ENCODE measurements around the gene SPON2. TPM values are rescaled to one million over a fixed set of nuclear protein-coding genes. Genes with fewer than 3 reads are reported as not detected.

The SPON2 gene
- total RNA-seq, 5 donors from 2014 or later (not counting 1 experiment from before 2014, with no cell fraction given), result 13.6 to 39.8 (median 18.9) TPM

GRCh38 chr4:1179976-1180375 is 7.6 kb upstream of the SPON2 start:
- H3K27me3 Mint-ChIP-seq, result no peaks in the 10 kb centered on the region
- Histone ChIP-seq H3K27me3 (replicated peaks in 1 of 2; ENCODE audit: control insufficient read depth in 2 of 2, extremely low read depth in 1 of 2, insufficient read depth in 2 of 2, low read length in 1 of 2) (peaks cover 0 to 8% of the 10 kb centered on the region in 2 experiments), H3K9me3 (peaks cover 5% of the 10 kb centered on the region), H3K27ac (ENCODE audit: low read length) (no peak overlapping the region), H3K4me1 (ENCODE audit: control insufficient read depth in 1 of 2, extremely low read depth in 1 of 2, insufficient read depth in 2 of 2, low read length in 2 of 2) (peaks cover 0 to 43% of the 10 kb centered on the region in 2 experiments), H3K4me3 (ENCODE audit: control insufficient read depth in 1 of 2, extremely low read depth in 1 of 2, low read length in 1 of 2) (no peak overlapping the region), H3K36me3 (ENCODE audit: control insufficient read depth in 2 of 2, extremely low read depth in 1 of 2, insufficient read depth in 1 of 2, low read length in 1 of 2) (no peaks in the 10 kb centered on the region)
- H3K27ac Mint-ChIP-seq, result no peak overlapping the region
- ATAC-seq (replicated peaks in 1 of 4), result no peak
- no peak overlapping the region for H3K4me3 Mint-ChIP-seq
- POLR2A ChIA-PET, result no interaction called here
- no CpG with 5 or more reads among the region's 1 CpG for WGBS (ENCODE audit: insufficient coverage)
- DNase-seq, result no peak
- CTCF ChIA-PET, result interaction anchor here (0.6 to 1.3 kb wide), 4 partner anchors 12 to 570 kb away, joined by 3 to 8 read pairs (median 3); no protein-coding TSS in a partner anchor
- peaks cover 2 to 23% (median 9%) of the 10 kb centered on the region in 3 donors for H3K9me3 Mint-ChIP-seq
- peaks cover 10 to 22% (median 11%) of the 10 kb centered on the region in 3 donors for H3K4me1 Mint-ChIP-seq
- H3K36me3 Mint-ChIP-seq, result peaks cover 19% of the 10 kb centered on the region

GRCh38 chr4:1179089-1179441 is 6.7 kb upstream of the SPON2 start:
- Mint-ChIP-seq H3K36me3 (peaks cover 19% of the 10 kb centered on the region), H3K9me3 (peaks cover 2 to 23% (median 9%) of the 10 kb centered on the region in 3 donors), H3K27me3 (no peaks in the 10 kb centered on the region), H3K4me3 (no peak overlapping the region), H3K4me1 (peaks cover 6 to 18% (median 7%) of the 10 kb centered on the region in 3 donors), H3K27ac (no peak overlapping the region)
- Histone ChIP-seq H3K27ac (ENCODE audit: low read length) (no peak overlapping the region), H3K36me3 (ENCODE audit: control insufficient read depth in 2 of 2, extremely low read depth in 1 of 2, insufficient read depth in 1 of 2, low read length in 1 of 2) (no peaks in the 10 kb centered on the region), H3K4me1 (ENCODE audit: control insufficient read depth in 1 of 2, extremely low read depth in 1 of 2, insufficient read depth in 2 of 2, low read length in 2 of 2) (peaks cover 0 to 36% of the 10 kb centered on the region in 2 experiments), H3K9me3 (peaks cover 5% of the 10 kb centered on the region), H3K4me3 (ENCODE audit: control insufficient read depth in 1 of 2, extremely low read depth in 1 of 2, low read length in 1 of 2) (no peak overlapping the region), H3K27me3 (replicated peaks in 1 of 2; ENCODE audit: control insufficient read depth in 2 of 2, extremely low read depth in 1 of 2, insufficient read depth in 2 of 2, low read length in 1 of 2) (peaks cover 0 to 11% of the 10 kb centered on the region in 2 experiments)
- 93% methylated on average over 7 of the region's 7 CpGs for WGBS (ENCODE audit: insufficient coverage)
- ATAC-seq (replicated peaks in 1 of 4), result no peak
- CTCF ChIA-PET, result interaction anchor here in 1 of 2 donors (1.3 kb wide), 1 partner anchor 11 kb away, joined by 3 read pairs; no protein-coding TSS in a partner anchor
- POLR2A ChIA-PET, result no interaction called here
- DNase-seq, result no peak

- H3K9me3 Mint-ChIP-seq, result peaks cover 2 to 23% (median 9%) of the 10 kb centered on the region in 3 donors
- no peak for DNase-seq
- H3K4me1 Mint-ChIP-seq, result peaks cover 4 to 18% (median 6%) of the 10 kb centered on the region in 3 donors
- peaks cover 5% of the 10 kb centered on the region for H3K9me3 ChIP-seq
- peaks cover 19% of the 10 kb centered on the region for H3K36me3 Mint-ChIP-seq
- no peak overlapping the region for H3K4me3 ChIP-seq (ENCODE audit: control insufficient read depth in 1 of 2, extremely low read depth in 1 of 2, low read length in 1 of 2)
- H3K27me3 Mint-ChIP-seq, result peaks cover 0 to 4% of the 10 kb centered on the region in 2 donors
- H3K27ac ChIP-seq (ENCODE audit: low read length), result no peak overlapping the region
- 85% methylated on average over 7 of the region's 11 CpGs for WGBS (ENCODE audit: insufficient coverage)
- ChIA-PET CTCF (interaction anchor here in 1 of 2 donors (1.3 kb wide), 1 partner anchor 11 kb away, joined by 3 read pairs; no protein-coding TSS in a partner anchor), POLR2A (no interaction called here)
- H3K4me3 Mint-ChIP-seq, result no peak overlapping the region
- H3K27ac Mint-ChIP-seq, result no peak overlapping the region
- no peaks in the 10 kb centered on the region for H3K36me3 ChIP-seq (ENCODE audit: control insufficient read depth in 2 of 2, extremely low read depth in 1 of 2, insufficient read depth in 1 of 2, low read length in 1 of 2)
- ATAC-seq (replicated peaks in 1 of 4), result no peak
- peaks cover 0 to 15% of the 10 kb centered on the region in 2 experiments for H3K27me3 ChIP-seq (replicated peaks in 1 of 2; ENCODE audit: control insufficient read depth in 2 of 2, extremely low read depth in 1 of 2, insufficient read depth in 2 of 2, low read length in 1 of 2)
- H3K4me1 ChIP-seq (ENCODE audit: control insufficient read depth in 1 of 2, extremely low read depth in 1 of 2, insufficient read depth in 2 of 2, low read length in 2 of 2), result peaks cover 0 to 33% of the 10 kb centered on the region in 2 experiments
Measured at GRCh38 chr4:1178300-1179088, 6.1 kb upstream of the SPON2 start.

GRCh38 chr4:1177274-1178141 is 5.1 kb upstream of the SPON2 start:
- H3K9me3 ChIP-seq, result peaks cover 4% of the 10 kb centered on the region
- Mint-ChIP-seq H3K4me1 (peaks cover 0 to 18% (median 8%) of the 10 kb centered on the region in 3 donors), H3K36me3 (peaks cover 17% of the 10 kb centered on the region), H3K4me3 (no peak overlapping the region), H3K27me3 (peaks cover 0 to 10% of the 10 kb centered on the region in 2 donors), H3K9me3 (peaks cover 2 to 22% (median 9%) of the 10 kb centered on the region in 3 donors), H3K27ac (no peak overlapping the region)
- H3K27ac ChIP-seq (ENCODE audit: low read length), result no peak overlapping the region
- WGBS (ENCODE audit: insufficient coverage), result 66% methylated on average over 23 of the region's 28 CpGs
- peaks cover 0 to 40% of the 10 kb centered on the region in 2 experiments for H3K4me1 ChIP-seq (ENCODE audit: control insufficient read depth in 1 of 2, extremely low read depth in 1 of 2, insufficient read depth in 2 of 2, low read length in 2 of 2)
- ATAC-seq (replicated peaks in 1 of 4) (peak in 3 of 4 experiments; percentile 26 to 66 (median 43)), DNase-seq (peak in 28 of 35 experiments; percentile 34 to 77 (median 52))
- H3K27me3 ChIP-seq (replicated peaks in 1 of 2; ENCODE audit: control insufficient read depth in 2 of 2, extremely low read depth in 1 of 2, insufficient read depth in 2 of 2, low read length in 1 of 2), result peaks cover 0 to 24% of the 10 kb centered on the region in 2 experiments
- no peaks in the 10 kb centered on the region for H3K36me3 ChIP-seq (ENCODE audit: control insufficient read depth in 2 of 2, extremely low read depth in 1 of 2, insufficient read depth in 1 of 2, low read length in 1 of 2)
- ChIA-PET POLR2A (interaction anchor here in 1 of 2 donors (0.5 to 0.6 kb wide), 2 partner anchors 22 to 25 kb away, joined by 3 to 6 read pairs; no protein-coding TSS in a partner anchor), CTCF (no interaction called here)
- H3K4me3 ChIP-seq (ENCODE audit: control insufficient read depth in 1 of 2, extremely low read depth in 1 of 2, low read length in 1 of 2), result peak overlapping the region in 1 of 2 donors; percentile 4

GRCh38 chr4:1176398-1177273 is 4.3 kb upstream of the SPON2 start:
- peaks cover 0 to 33% of the 10 kb centered on the region in 2 experiments for H3K27me3 ChIP-seq (replicated peaks in 1 of 2; ENCODE audit: control insufficient read depth in 2 of 2, extremely low read depth in 1 of 2, insufficient read depth in 2 of 2, low read length in 1 of 2)
- H3K27ac ChIP-seq (ENCODE audit: low read length), result no peak overlapping the region
- H3K4me1 Mint-ChIP-seq, result peaks cover 0 to 15% (median 7%) of the 10 kb centered on the region in 3 donors
- H3K4me3 Mint-ChIP-seq, result no peak overlapping the region
- peaks cover under 1 to 10% of the 10 kb centered on the region in 2 donors for H3K27me3 Mint-ChIP-seq
- H3K4me1 ChIP-seq (ENCODE audit: control insufficient read depth in 1 of 2, extremely low read depth in 1 of 2, insufficient read depth in 2 of 2, low read length in 2 of 2), result peaks cover 2 to 49% of the 10 kb centered on the region in 2 experiments
- WGBS (ENCODE audit: insufficient coverage), result no CpG with 5 or more reads among the region's 1 CpG
- no peaks in the 10 kb centered on the region for H3K9me3 ChIP-seq
- peak in 3 of 4 experiments; percentile 54 to 64 (median 63) for ATAC-seq (replicated peaks in 1 of 4)
- H3K4me3 ChIP-seq (ENCODE audit: control insufficient read depth in 1 of 2, extremely low read depth in 1 of 2, low read length in 1 of 2), result no peak overlapping the region
- H3K36me3 Mint-ChIP-seq, result peaks cover 10% of the 10 kb centered on the region
- POLR2A ChIA-PET, result interaction anchor here in 1 of 2 donors (0.5 to 0.6 kb wide), 2 partner anchors 23 to 26 kb away, joined by 3 to 6 read pairs; no protein-coding TSS in a partner anchor
- H3K36me3 ChIP-seq (ENCODE audit: control insufficient read depth in 2 of 2, extremely low read depth in 1 of 2, insufficient read depth in 1 of 2, low read length in 1 of 2), result no peaks in the 10 kb centered on the region
- no peak for DNase-seq
- H3K27ac Mint-ChIP-seq, result no peak overlapping the region
- CTCF ChIA-PET, result no interaction called here
- H3K9me3 Mint-ChIP-seq, result peaks cover 0 to 18% (median 9%) of the 10 kb centered on the region in 3 donors

Data from T-cell (primary cell).